ENCODE results near the gene PLTP. TPM values are rescaled to one million over a fixed set of nuclear protein-coding genes. Genes with fewer than 3 reads are reported as not detected.
A peak's percentile ranks its signal among the peaks of the same experiment; 100 is the strongest.
"Not testable (repeated sequence)": the region's sequence is repeated elsewhere in the genome, so short reads cannot be mapped to it uniquely, and the experiment has no call there.

PLTP gene
- total RNA-seq, 4 donors from 2014 or later: 215 to 1,101 (median 301) TPM

GRCh38 chr20:45934586-45935415 lies 22.8 kb upstream of the PLTP start, which contains the start of gene PCIF1:
PCIF1 (plus strand) TSS chr20:45934683; CDS start chr20:45939000, 4,317 bp downstream.
- no peak for TF ChIP-seq CTCF (IDR thresholded peaks at IDR 0.05)
- ATAC-seq (ENCODE audit: low FRiP score): peak; percentile 95
- peak; percentile 94 for DNase-seq (ENCODE audit: low spot score)

GRCh38 chr20:45934046-45934585 lies 22.2 kb upstream of the PLTP start:
- TF ChIP-seq CTCF (IDR thresholded peaks at IDR 0.05): no peak
- peak; percentile 15 for ATAC-seq (ENCODE audit: low FRiP score)
- DNase-seq (ENCODE audit: low spot score): no peak

- DNase-seq (ENCODE audit: low spot score) (no peak), ATAC-seq (ENCODE audit: low FRiP score) (peak; percentile 49)
- TF ChIP-seq CTCF (IDR thresholded peaks at IDR 0.05): no peak
These were observed 21.5 kb upstream of the PLTP start for GRCh38 chr20:45933266-45934045.

GRCh38 chr20:45931680-45932079 lies 19.7 kb upstream of the PLTP start:
- not testable (repeated sequence) for DNase-seq (ENCODE audit: low spot score); ATAC-seq (ENCODE audit: low FRiP score)

- ATAC-seq (ENCODE audit: low FRiP score) (no peak), DNase-seq (ENCODE audit: low spot score) (no peak)
- no peak for TF ChIP-seq CTCF (IDR thresholded peaks at IDR 0.05)
These were observed 15.3 kb upstream of the PLTP start for GRCh38 chr20:45927071-45927878.

GRCh38 chr20:45926731-45927070 lies 14.7 kb upstream of the PLTP start:
- ATAC-seq (ENCODE audit: low FRiP score) (no peak), DNase-seq (ENCODE audit: low spot score) (no peak)
- TF ChIP-seq CTCF (IDR thresholded peaks at IDR 0.05): no peak
